Tibial nerve (tissue), 4 donors: ENCODE results near the gene CAMKMT. TPM values are rescaled to one million over a fixed set of nuclear protein-coding genes. Genes with fewer than 3 reads are reported as not detected.

Experiments
- DNase-seq, 2 donors: peaks; one replicate each; pipeline ENCODE4 v3.0.0-alpha.2; 2019; ENCODE audit warnings: low spot score in 2 of 2
- H3K27ac ChIP-seq, 4 donors: fragments of 200-600 bp; sonication (generic) in 3 of 4; one replicate each; pipeline ENCODE4 v1.5.1; 2017 to 2019; ENCODE audit warnings: mild to moderate bottlenecking in 1 of 4
- H3K27me3 ChIP-seq, 2 donors: fragments of 200-600 bp; sonication (generic) in 1 of 2; one replicate each; pipeline versions ENCODE4 v1.5.1 to v1.6.0; 2017 to 2019
- H3K36me3 ChIP-seq, 3 donors: fragments of 200-600 bp; sonication (generic); one replicate each; pipeline ENCODE4 v1.5.1; 2018 to 2019
- H3K4me1 ChIP-seq, 4 donors: fragments of 200-600 bp; sonication (generic) in 3 of 4; one replicate each; pipeline ENCODE4 v1.5.1; 2017 to 2019
- H3K4me3 ChIP-seq, 4 donors: fragments of 200-600 bp; sonication (generic) in 3 of 4; one replicate each; pipeline ENCODE4 v1.5.1; 2017 to 2019; ENCODE audit warnings: mild to moderate bottlenecking in 1 of 4, moderate library complexity in 1 of 4
- H3K9me3 ChIP-seq, 4 donors: fragments of 200-600 bp; sonication (generic) in 3 of 4; one replicate each; pipeline ENCODE4 v1.5.1; 2017 to 2019
- CTCF ChIP-seq, 5 experiments: fragments of 200-600 bp in 3 of 5; fragments of 450-650 bp in 2 of 5; sonication (generic) in 3 of 5; IDR thresholded peaks; one replicate each; pipeline ENCODE4 v1.5.1; 2016 to 2019; ENCODE audit warnings: antibody characterized with exemption in 5 of 5, mild to moderate bottlenecking in 3 of 5, moderate library complexity in 2 of 5
- EP300 ChIP-seq, 2 donors: sonication (generic); formaldehyde crosslinking; IDR thresholded peaks; one replicate each; pipeline ENCODE4 v1.6.1; 2017; ENCODE audit warnings: antibody characterized with exemption in 2 of 2, mild to moderate bottlenecking in 1 of 2
- POLR2A ChIP-seq, 2 donors: fragments of 450-650 bp; IDR thresholded peaks; one replicate each; pipeline ENCODE4 v1.6.1; 2017; ENCODE audit warnings: antibody characterized with exemption in 2 of 2, mild to moderate bottlenecking in 2 of 2, moderate library complexity in 2 of 2
- WGBS, 2 donors: methylation state at CpG; one replicate each; pipeline ENCODE4 v1.1.5; 2018; 5-methylcytosine and 5-hydroxymethylcytosine counted together
- total RNA-seq, 4 donors: library from RNA; depleted of rRNA; stranded (reverse); fragments of >200 nt; gene quantifications; one replicate each; pipeline ENCODE4 v1.1.0, GENCODE V29; 2016

Gene CAMKMT
- total RNA-seq, 4 donors from 2014 or later, result 8.4 to 14.1 (median 9.7) TPM

GRCh38 chr2:44740678-44741077, 378.9 kb downstream of the CAMKMT start:
- DNase-seq, result no peak
- WGBS, 2 donors, result 74 to 77% methylated on average over 1 of the region's 1 CpG
- no peak for TF ChIP-seq CTCF (IDR thresholded peaks at IDR 0.05)
- TF ChIP-seq POLR2A (IDR thresholded peaks at IDR 0.05), result no peak
- no peak for TF ChIP-seq EP300 (IDR thresholded peaks at IDR 0.05)
- H3K27me3 ChIP-seq, result no peaks in the 10 kb centered on the region
- H3K4me3 ChIP-seq, result no peak overlapping the region
- peaks cover 0 to 16% (median 8%) of the 10 kb centered on the region in 4 donors for H3K9me3 ChIP-seq
- peaks cover 0 to 9% (median 0%) of the 10 kb centered on the region in 4 donors for H3K4me1 ChIP-seq
- H3K27ac ChIP-seq, result no peak overlapping the region
- H3K36me3 ChIP-seq, result peaks cover 0 to 11% (median 0%) of the 10 kb centered on the region in 3 donors

- H3K36me3 ChIP-seq, result peaks cover 0 to 11% (median 0%) of the 10 kb centered on the region in 3 donors
- 85 to 100% methylated on average over 1 of the region's 1 CpG for WGBS, 2 donors
- H3K4me1 ChIP-seq, result peaks cover 0 to 16% (median 0%) of the 10 kb centered on the region in 4 donors
- DNase-seq, result no peak
- H3K9me3 ChIP-seq, result peaks cover 0 to 8% (median 4%) of the 10 kb centered on the region in 4 donors
- TF ChIP-seq EP300 (IDR thresholded peaks at IDR 0.05) (no peak), POLR2A (IDR thresholded peaks at IDR 0.05) (no peak), CTCF (IDR thresholded peaks at IDR 0.05) (no peak)
- no peak overlapping the region for H3K4me3 ChIP-seq
- H3K27me3 ChIP-seq, result no peaks in the 10 kb centered on the region
- no peak overlapping the region for H3K27ac ChIP-seq
These were observed 379.8 kb downstream of the CAMKMT start for GRCh38 chr2:44741507-44741906.

- no peak for DNase-seq
- no peak for TF ChIP-seq POLR2A (IDR thresholded peaks at IDR 0.05)
- no peak for TF ChIP-seq EP300 (IDR thresholded peaks at IDR 0.05)
- TF ChIP-seq CTCF (IDR thresholded peaks at IDR 0.05), result no peak
- WGBS, 2 donors, result 93% methylated on average over 3 of the region's 3 CpGs
These were observed 380.3 kb downstream of the CAMKMT start for GRCh38 chr2:44742057-44742456.

GRCh38 chr2:44743473-44743872, 381.7 kb downstream of the CAMKMT start:
- Histone ChIP-seq H3K36me3 (no peaks in the 10 kb centered on the region), H3K4me1 (peaks cover 0 to 17% (median 0%) of the 10 kb centered on the region in 4 donors), H3K9me3 (no peaks in the 10 kb centered on the region), H3K4me3 (no peak overlapping the region), H3K27ac (no peak overlapping the region), H3K27me3 (no peaks in the 10 kb centered on the region)
- no peak for DNase-seq
- TF ChIP-seq EP300 (IDR thresholded peaks at IDR 0.05) (no peak), CTCF (IDR thresholded peaks at IDR 0.05) (no peak), POLR2A (IDR thresholded peaks at IDR 0.05) (no peak)
- WGBS, 2 donors, result 98 to 99% methylated on average over 3 of the region's 3 CpGs

More at GRCh38 chr2:44742057-44742456, 380.3 kb downstream of the CAMKMT start:
- Histone ChIP-seq H3K27me3 (no peaks in the 10 kb centered on the region), H3K36me3 (peaks cover 0 to 8% (median 0%) of the 10 kb centered on the region in 3 donors), H3K4me1 (peaks cover 0 to 17% (median 0%) of the 10 kb centered on the region in 4 donors), H3K27ac (no peak overlapping the region), H3K9me3 (peaks cover 0 to 4% (median 1%) of the 10 kb centered on the region in 4 donors), H3K4me3 (no peak overlapping the region)

GRCh38 chr2:44744961-44745892, 383.5 kb downstream of the CAMKMT start:
- H3K27ac ChIP-seq, result no peak overlapping the region
- H3K27me3 ChIP-seq, result no peaks in the 10 kb centered on the region
- peaks cover 0 to 17% (median 0%) of the 10 kb centered on the region in 4 donors for H3K4me1 ChIP-seq
- DNase-seq, result no peak
- no peak overlapping the region for H3K4me3 ChIP-seq
- no peak for TF ChIP-seq EP300 (IDR thresholded peaks at IDR 0.05)
- no peak for TF ChIP-seq POLR2A (IDR thresholded peaks at IDR 0.05)
- TF ChIP-seq CTCF (IDR thresholded peaks at IDR 0.05), result no peak
- H3K36me3 ChIP-seq, result peaks cover 0 to 2% (median 0%) of the 10 kb centered on the region in 3 donors
- H3K9me3 ChIP-seq, result no peaks in the 10 kb centered on the region
- 46 to 52% methylated on average over 12 of the region's 12 CpGs for WGBS, 2 donors
